AG04449 (cell line): ENCODE measurements around the gene B4GALNT3.

Source experiments
- CTCF ChIA-PET: fragments of 350-600 bp; formaldehyde crosslinking; extraction: SDS; loops from one replicate; lab custom pipeline; 2021; ENCODE audit warnings: antibody characterized with exemption; lab: Yijun Ruan, JAX
- POLR2A ChIA-PET: fragments of 400-600, 350-600 bp; formaldehyde crosslinking; extraction: SDS; loops from one replicate; lab custom pipeline; 2020; ENCODE audit warnings: antibody characterized with exemption, inconsistent platforms; lab: Yijun Ruan, JAX
- DNase-seq: peaks from one replicate; pipeline ENCODE4 v3.0.0-alpha.2; 2010; ENCODE audit warnings: low read depth, low spot score
- H3K4me3 ChIP-seq: 2 replicates; pipeline ENCODE4 v1.5.1; 2011; ENCODE audit warnings: low read depth, mild to moderate bottlenecking, control low read depth, low read length
- CTCF ChIP-seq: IDR thresholded peaks from one replicate; pipeline ENCODE4 v1.5.1; 2011; ENCODE audit warnings: mild to moderate bottlenecking, moderate library complexity, low read length, control low read depth, inconsistent platforms; ENCODE audit not compliant: insufficient read depth; ENCODE audit errors: missing control alignments

B4GALNT3 gene

DNA sequence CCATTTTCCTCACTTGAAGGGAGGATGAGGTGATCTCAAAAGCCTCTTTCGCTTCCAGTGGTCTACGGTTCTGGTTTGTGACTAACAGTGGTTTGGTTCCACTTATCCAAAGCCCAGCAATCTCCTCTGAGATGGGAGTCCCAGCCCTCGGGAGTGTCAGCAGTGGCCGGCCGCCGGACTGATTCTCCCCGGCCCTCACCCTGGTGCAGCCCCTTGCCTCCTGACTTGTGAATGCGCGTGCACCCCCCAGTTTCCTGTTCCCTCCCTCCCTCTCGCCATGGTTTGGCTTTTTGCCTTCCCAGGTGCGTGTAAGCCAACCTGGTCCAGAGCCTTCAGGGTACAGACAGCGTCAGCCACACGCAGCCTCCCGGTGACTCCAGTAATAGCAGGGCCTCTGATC lies 74.5 kb downstream of the B4GALNT3 start:
- CTCF ChIA-PET, result interaction anchor here (1.5 to 14.1 kb wide), 5 partner anchors 10 to 92 kb away, joined by 11 to 230 read pairs (median 127); no protein-coding TSS in a partner anchor
- no peak overlapping the region for H3K4me3 ChIP-seq

DNA sequence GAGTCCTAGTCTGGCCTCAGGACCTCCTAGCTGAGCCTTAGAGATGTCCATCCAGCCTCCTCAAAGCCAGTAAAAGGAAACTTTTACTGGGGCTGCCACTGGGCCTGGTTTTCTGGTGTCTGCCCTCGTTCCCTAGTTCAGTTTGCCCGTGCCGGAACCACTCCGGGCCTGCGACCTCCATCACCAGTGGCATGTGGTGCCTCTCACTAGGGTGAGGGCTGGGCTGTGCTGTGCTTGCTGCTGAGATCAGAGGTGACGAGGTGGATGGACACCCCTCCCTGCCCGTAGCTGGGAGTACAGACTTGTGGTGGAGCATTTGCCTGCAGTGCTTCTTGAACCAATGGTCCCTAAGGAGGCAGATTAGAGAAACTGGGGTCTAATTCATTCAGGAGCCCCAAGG lies 75.7 kb downstream of the B4GALNT3 start:
- CTCF ChIA-PET, result interaction anchor here (0.9 to 14.1 kb wide), 6 partner anchors 9 to 216 kb away, joined by 3 to 230 read pairs (median 68); partner anchors contain the start of gene CCDC77
- no peak for DNase-seq
- TF ChIP-seq CTCF, result no peak
- H3K4me3 ChIP-seq, result no peak overlapping the region
- POLR2A ChIA-PET, result no interaction called here

More for the DNA sequence above, 74.5 kb downstream of the B4GALNT3 start:
- POLR2A ChIA-PET, result no interaction called here
- no peak for DNase-seq
- no peak for TF ChIP-seq CTCF

DNA sequence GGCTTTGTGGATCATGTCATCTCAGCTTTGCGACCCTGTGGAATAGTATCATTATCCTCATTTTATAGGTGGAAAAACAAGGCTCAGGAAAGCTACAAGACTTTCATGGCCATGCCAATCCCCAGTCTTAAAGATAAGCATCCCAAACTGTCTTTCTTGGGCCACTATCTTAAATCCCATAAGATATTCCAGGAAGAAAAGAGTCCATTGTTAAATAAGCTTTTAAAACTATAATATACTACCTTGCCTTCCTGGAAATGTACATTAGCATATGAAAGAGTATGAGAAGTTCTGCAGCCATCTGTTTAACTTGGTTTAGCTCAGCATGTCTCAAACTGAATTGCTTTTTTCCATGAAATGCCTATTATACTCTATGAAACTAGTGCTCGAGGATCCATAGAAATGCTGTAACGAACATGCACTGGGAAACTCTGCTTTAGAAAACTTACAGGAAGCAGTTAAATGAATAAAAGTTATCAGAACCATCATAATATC lies 77.1 kb downstream of the B4GALNT3 start:
- DNase-seq, result no peak
- POLR2A ChIA-PET, result no interaction called here
- no peak overlapping the region for H3K4me3 ChIP-seq
- no peak for TF ChIP-seq CTCF
- CTCF ChIA-PET, result interaction anchor here (0.8 to 14.1 kb wide), 6 partner anchors 8 to 94 kb away, joined by 3 to 230 read pairs (median 68); no protein-coding TSS in a partner anchor

DNA sequence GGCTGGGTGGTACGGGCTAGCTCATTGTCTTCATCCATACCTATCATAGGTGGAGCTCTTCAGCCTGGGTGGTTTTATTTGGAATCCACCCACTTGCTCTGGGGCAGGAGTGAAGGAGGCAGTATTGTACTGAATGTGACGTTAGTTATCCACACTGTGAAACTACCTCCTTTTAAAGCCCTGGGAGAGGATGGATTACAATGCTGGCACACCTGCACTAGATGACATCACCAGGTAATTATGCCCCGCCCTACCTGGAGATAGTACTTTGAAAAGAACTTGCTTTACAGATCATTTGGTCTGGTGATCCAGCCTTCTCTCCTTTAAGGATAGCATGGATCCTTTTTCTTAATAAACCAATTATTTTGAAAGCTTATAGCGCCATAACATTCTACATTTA lies 78.0 kb downstream of the B4GALNT3 start:
- no peak overlapping the region for H3K4me3 ChIP-seq
- DNase-seq, result no peak
- ChIA-PET POLR2A (no interaction called here), CTCF (interaction anchor here (0.9 to 14.1 kb wide), 4 partner anchors 10 to 95 kb away, joined by 3 to 230 read pairs (median 172); no protein-coding TSS in a partner anchor)
- TF ChIP-seq CTCF, result no peak

- CTCF ChIA-PET, result interaction anchor here (0.8 to 14.1 kb wide), 7 partner anchors 9 to 101 kb away, joined by 3 to 230 read pairs (median 3); no protein-coding TSS in a partner anchor
- no peak for DNase-seq
- TF ChIP-seq CTCF, result no peak
These were observed 79.2 kb downstream of the B4GALNT3 start for GRCh38 chr12:538731-539539.

More at GRCh38 chr12:538731-539539, 79.2 kb downstream of the B4GALNT3 start:
- no peak overlapping the region for H3K4me3 ChIP-seq
- POLR2A ChIA-PET, result no interaction called here
